SK-N-SH treated with all-trans-retinoic acid at 6 μM for 48 hours (cell line): ENCODE measurements around the gene PTPRCAP.

ENCODE experiments used
- ARNTL ChIP-seq: fragments of 450-650 bp; formaldehyde crosslinking; IDR thresholded peaks from 2 replicates; pipeline ENCODE4 v1.5.0; 2020; ENCODE audit warnings: low read depth, mild to moderate bottlenecking, moderate library complexity, borderline replicate concordance
- BACH2 ChIP-seq: fragments of 250-450 bp; sonication (Bioruptor Pico); IDR thresholded peaks from 2 replicates; pipeline ENCODE4 v1.9.0; 2021; ENCODE audit warnings: mild to moderate bottlenecking, borderline replicate concordance
- CREB5 ChIP-seq: fragments of 250-450 bp; sonication (Bioruptor Pico); IDR thresholded peaks from 2 replicates; pipeline ENCODE4 v1.5.1; 2020; ENCODE audit warnings: low read depth, mild to moderate bottlenecking, moderate library complexity
- CSDC2 ChIP-seq: fragments of 250-450 bp; sonication (Bioruptor Pico); IDR thresholded peaks from 2 replicates; pipeline ENCODE4 v1.5.0; 2020; ENCODE audit warnings: mild to moderate bottlenecking, moderate library complexity
- GLIS3 ChIP-seq: fragments of 250-450 bp; sonication (Bioruptor Pico); IDR thresholded peaks from 2 replicates; pipeline ENCODE4 v1.5.0; 2020; ENCODE audit warnings: mild to moderate bottlenecking, moderate library complexity
- OSR1 ChIP-seq: fragments of 250-450 bp; sonication (Bioruptor Pico); IDR thresholded peaks from 2 replicates; pipeline ENCODE4 v1.8.0; 2022; ENCODE audit warnings: moderate library complexity, mild to moderate bottlenecking, inconsistent platforms
- PATZ1 ChIP-seq: fragments of 250-450 bp; sonication (Bioruptor Pico); IDR thresholded peaks from 2 replicates; pipeline ENCODE4 v1.8.0; 2020; ENCODE audit warnings: mild to moderate bottlenecking, moderate library complexity, borderline replicate concordance
- RARB ChIP-seq: fragments of 250-450 bp; sonication (Bioruptor Pico); IDR thresholded peaks from 2 replicates; pipeline ENCODE4 v1.8.0; 2021; ENCODE audit warnings: mild to moderate bottlenecking, moderate library complexity
- SNAI2 ChIP-seq: fragments of 250-450 bp; sonication (Bioruptor Pico); IDR thresholded peaks from 2 replicates; pipeline ENCODE4 v1.5.0; 2020; ENCODE audit warnings: mild to moderate bottlenecking, moderate library complexity
- ZFP3 ChIP-seq: fragments of 250-450 bp; sonication (Bioruptor Pico); IDR thresholded peaks from 2 replicates; pipeline ENCODE4 v1.5.0; 2020; ENCODE audit warnings: mild to moderate bottlenecking, moderate library complexity
- ZFP30 ChIP-seq: fragments of 450-650 bp; formaldehyde crosslinking; IDR thresholded peaks from 2 replicates; pipeline ENCODE4 v1.5.0; 2022; ENCODE audit warnings: mild to moderate bottlenecking, moderate library complexity
- ZNF565 ChIP-seq: fragments of 450-650 bp; formaldehyde crosslinking; conservative IDR thresholded peaks from 2 replicates; pipeline ENCODE4 v1.5.0; 2020; ENCODE audit warnings: low read depth, mild to moderate bottlenecking, moderate library complexity
- ZNF8 ChIP-seq: fragments of 450-650 bp; formaldehyde crosslinking; IDR thresholded peaks from 2 replicates; pipeline ENCODE4 v1.5.0; 2020; ENCODE audit warnings: mild to moderate bottlenecking, moderate library complexity

- TF ChIP-seq ZFP30 (CRISPR knock-in tag) (no peak), GLIS3 (CRISPR knock-in tag) (no peak), CSDC2 (CRISPR knock-in tag) (no peak), BACH2 (CRISPR knock-in tag) (no peak), PATZ1 (CRISPR knock-in tag) (no peak), RARB (no peak), ZNF565 (no peak), ZFP3 (no peak), SNAI2 (CRISPR knock-in tag) (no peak), CREB5 (CRISPR knock-in tag) (no peak), ZNF8 (CRISPR knock-in tag) (no peak), OSR1 (CRISPR knock-in tag) (no peak), ARNTL (CRISPR knock-in tag) (no peak)
These were observed 46.6 kb upstream of the PTPRCAP start for GRCh38 chr11:67483831-67484665.
